Activated CD8-positive, alpha-beta memory T cell treated with anti-CD3 and anti-CD28 coated beads, Interleukin-2, amount 10 ng/mL, durations not matched to agents 7 days and 5 days (primary cell): ENCODE measurements around the gene CPNE4. TPM values are rescaled to one million over a fixed set of nuclear protein-coding genes. Genes with fewer than 3 reads are reported as not detected.

ENCODE experiments used
- ATAC-seq: fragments of 150-1000 bp; cut with Tn5 transposase; one replicate; pipeline ENCODE4 v1.10.0; 2021; ENCODE audit warnings: moderate library complexity
- CTCF ChIA-PET: fragments of 350-600 bp; sonication (Branson Sonifier 250); formaldehyde crosslinking; loops from one replicate; lab custom pipeline; 2021; ENCODE audit warnings: antibody characterized with exemption; lab: Charles Lee
- DNase-seq: peaks from one replicate; pipeline ENCODE4 v3.0.0-alpha.2; 2020
- H3K27ac Mint-ChIP-seq: one replicate; pipeline ENCODE4 v1.8.0; 2021; ENCODE audit warnings: mild to moderate bottlenecking, mixed read lengths
- H3K27me3 Mint-ChIP-seq: one replicate; pipeline ENCODE4 v1.8.0; 2021; ENCODE audit warnings: mixed read lengths
- H3K36me3 Mint-ChIP-seq: one replicate; pipeline ENCODE4 v1.8.0; 2021; ENCODE audit warnings: mild to moderate bottlenecking, mixed read lengths
- H3K4me1 Mint-ChIP-seq: one replicate; pipeline ENCODE4 v1.8.0; 2021; ENCODE audit warnings: mixed read lengths
- H3K4me3 Mint-ChIP-seq: one replicate; pipeline ENCODE4 v1.8.0; 2021; ENCODE audit warnings: mild to moderate bottlenecking, moderate library complexity, mixed read lengths
- H3K9me3 Mint-ChIP-seq: one replicate; pipeline ENCODE4 v1.8.0; 2022; ENCODE audit warnings: low read depth, mixed read lengths
- total RNA-seq, 2 experiments: library from RNA; stranded (reverse); gene quantifications; one replicate each; pipeline ENCODE4 v1.2.3, GENCODE V29; 2021

CPNE4 gene
- total RNA-seq, 2 experiments from 2014 or later, result not detected

DNA sequence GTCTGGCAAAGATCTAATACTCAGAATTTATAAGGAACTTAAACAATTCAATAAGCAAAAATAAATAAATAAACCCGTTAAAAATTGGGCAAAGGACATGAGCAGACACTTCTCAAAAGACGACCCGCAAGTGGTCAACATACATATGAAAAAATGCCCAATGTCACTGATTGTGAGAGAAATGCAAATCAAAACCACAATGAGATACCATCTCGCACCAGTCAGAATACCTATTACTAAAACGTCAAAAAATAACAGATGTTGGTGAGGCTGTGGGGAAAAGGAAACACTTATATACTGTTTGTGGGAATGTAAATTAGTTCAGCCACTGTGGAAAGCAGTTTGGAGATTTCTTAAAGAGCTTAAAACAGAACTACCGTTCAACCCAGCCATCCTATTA is 344.0 kb downstream of the CPNE4 start:
- ATAC-seq, result no peak
- Mint-ChIP-seq H3K27me3 (peaks cover 22% of the 10 kb centered on the region), H3K36me3 (no peaks in the 10 kb centered on the region), H3K27ac (no peak overlapping the region), H3K4me3 (no peak overlapping the region), H3K4me1 (no peaks in the 10 kb centered on the region), H3K9me3 (no peaks in the 10 kb centered on the region)
- no peak for DNase-seq
- CTCF ChIA-PET, result no interaction called here

DNA sequence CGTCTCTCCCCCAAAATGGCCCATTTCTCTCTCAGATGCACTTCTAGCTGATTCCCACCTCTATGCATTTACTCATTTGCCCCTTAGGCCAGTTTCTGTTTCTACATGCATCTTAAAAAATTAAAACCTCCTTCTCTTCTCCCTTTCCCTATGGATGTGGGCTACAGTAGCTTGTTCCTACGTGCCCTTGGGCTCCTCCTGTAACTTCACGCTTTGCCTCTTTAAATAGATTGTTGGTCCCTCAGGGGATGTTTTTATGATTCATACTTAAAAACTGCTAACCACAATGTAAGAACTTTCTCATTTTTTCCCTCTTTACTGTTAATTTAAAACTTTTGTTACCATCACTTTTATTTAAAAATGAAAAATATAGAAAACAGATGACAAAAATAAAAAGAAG is 346.4 kb downstream of the CPNE4 start:
- no peaks in the 10 kb centered on the region for H3K9me3 Mint-ChIP-seq
- H3K4me3 Mint-ChIP-seq, result no peak overlapping the region
- DNase-seq, result no peak
- CTCF ChIA-PET, result no interaction called here
- H3K27ac Mint-ChIP-seq, result no peak overlapping the region
- H3K27me3 Mint-ChIP-seq, result peaks cover 17% of the 10 kb centered on the region
- no peak for ATAC-seq
- H3K36me3 Mint-ChIP-seq, result no peaks in the 10 kb centered on the region
- H3K4me1 Mint-ChIP-seq, result no peaks in the 10 kb centered on the region

- H3K4me3 Mint-ChIP-seq, result no peak overlapping the region
- no peaks in the 10 kb centered on the region for H3K4me1 Mint-ChIP-seq
- peaks cover 16% of the 10 kb centered on the region for H3K27me3 Mint-ChIP-seq
- ATAC-seq, result no peak
- H3K36me3 Mint-ChIP-seq, result no peaks in the 10 kb centered on the region
- no peaks in the 10 kb centered on the region for H3K9me3 Mint-ChIP-seq
- CTCF ChIA-PET, result no interaction called here
- no peak overlapping the region for H3K27ac Mint-ChIP-seq
- DNase-seq, result no peak
These were observed 365.2 kb downstream of the CPNE4 start for GRCh38 chr3:131669600-131669999.

DNA sequence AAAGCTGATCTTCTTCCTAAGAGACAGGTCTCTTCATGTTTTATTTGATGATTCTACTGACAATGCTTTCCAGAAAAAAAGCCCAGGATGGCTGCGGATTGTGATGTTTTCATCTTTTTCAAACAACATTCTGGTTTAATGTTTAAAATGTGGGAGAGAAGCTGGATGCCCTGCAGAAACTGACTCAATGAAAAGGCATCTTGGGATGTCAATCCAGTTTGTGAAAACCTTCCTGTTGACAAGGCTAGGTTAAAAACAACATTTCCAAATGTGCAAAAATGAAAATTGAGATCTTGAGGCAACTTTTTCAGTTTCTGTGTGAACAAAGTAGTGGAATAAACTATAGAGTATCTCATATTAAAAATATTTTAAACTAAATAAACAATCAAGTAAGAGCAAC is 376.0 kb downstream of the CPNE4 start:
- DNase-seq (no peak), ATAC-seq (no peak)
- no peaks in the 10 kb centered on the region for H3K4me1 Mint-ChIP-seq
- H3K36me3 Mint-ChIP-seq, result no peaks in the 10 kb centered on the region
- H3K27ac Mint-ChIP-seq, result no peak overlapping the region
- H3K4me3 Mint-ChIP-seq, result no peak overlapping the region
- no peaks in the 10 kb centered on the region for H3K9me3 Mint-ChIP-seq
- CTCF ChIA-PET, result no interaction called here
- H3K27me3 Mint-ChIP-seq, result peaks cover 8% of the 10 kb centered on the region

DNA sequence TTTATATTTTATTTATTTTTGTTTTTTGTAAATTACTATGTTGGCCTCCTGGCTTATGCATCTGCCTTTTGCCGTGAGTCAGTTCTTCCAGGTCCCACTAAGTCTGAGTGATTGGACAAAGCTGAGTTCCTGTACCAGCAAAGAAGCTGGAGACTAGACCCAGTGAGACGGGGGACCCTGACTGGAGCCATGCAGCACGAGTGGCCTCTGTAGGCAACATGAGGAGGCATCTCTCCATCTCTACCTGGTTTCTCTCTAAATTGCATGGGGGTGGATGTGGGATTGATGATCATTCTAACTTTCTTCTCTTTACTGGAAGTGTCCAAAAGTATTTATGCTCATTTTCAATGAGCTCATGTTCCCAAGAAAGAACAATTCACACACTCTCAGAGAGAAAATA is 376.7 kb downstream of the CPNE4 start:
- Mint-ChIP-seq H3K27ac (no peak overlapping the region), H3K36me3 (no peaks in the 10 kb centered on the region), H3K4me3 (no peak overlapping the region), H3K9me3 (no peaks in the 10 kb centered on the region), H3K4me1 (no peaks in the 10 kb centered on the region), H3K27me3 (peaks cover 8% of the 10 kb centered on the region)
- CTCF ChIA-PET, result no interaction called here
- no peak for DNase-seq
- no peak for ATAC-seq

GRCh38 chr3:131655070-131655690 is 379.6 kb downstream of the CPNE4 start:
- no peaks in the 10 kb centered on the region for H3K36me3 Mint-ChIP-seq
- no peaks in the 10 kb centered on the region for H3K9me3 Mint-ChIP-seq
- no peak overlapping the region for H3K4me3 Mint-ChIP-seq
- ATAC-seq, result no peak
- no peaks in the 10 kb centered on the region for H3K4me1 Mint-ChIP-seq
- DNase-seq, result no peak
- H3K27me3 Mint-ChIP-seq, result peaks cover 2% of the 10 kb centered on the region
- H3K27ac Mint-ChIP-seq, result no peak overlapping the region
- CTCF ChIA-PET, result no interaction called here

DNA sequence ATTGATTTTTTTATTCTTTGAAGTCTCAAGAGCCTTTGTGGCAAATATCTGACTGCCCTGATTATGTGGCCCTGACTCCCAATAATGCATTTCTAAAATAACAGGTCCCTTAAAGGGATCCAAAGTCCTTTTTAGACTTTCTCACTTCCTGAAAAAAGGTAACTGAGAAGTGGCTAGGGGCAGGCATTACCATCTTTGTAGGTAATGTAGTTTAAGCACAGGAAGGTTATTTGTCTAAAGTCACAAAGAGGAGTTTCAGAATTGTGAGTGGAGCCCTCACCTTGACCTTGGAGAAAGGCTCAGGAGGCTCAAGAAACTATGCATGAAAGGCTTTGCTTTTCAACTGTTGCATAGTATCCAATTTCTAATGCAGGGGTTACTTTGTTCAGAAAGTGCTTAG is 389.2 kb downstream of the CPNE4 start:
- Mint-ChIP-seq H3K4me1 (no peaks in the 10 kb centered on the region), H3K9me3 (no peaks in the 10 kb centered on the region), H3K27me3 (peaks cover 3% of the 10 kb centered on the region), H3K27ac (no peak overlapping the region), H3K4me3 (no peak overlapping the region), H3K36me3 (no peaks in the 10 kb centered on the region)
- no peak for DNase-seq
- CTCF ChIA-PET, result no interaction called here
- no peak for ATAC-seq

DNA sequence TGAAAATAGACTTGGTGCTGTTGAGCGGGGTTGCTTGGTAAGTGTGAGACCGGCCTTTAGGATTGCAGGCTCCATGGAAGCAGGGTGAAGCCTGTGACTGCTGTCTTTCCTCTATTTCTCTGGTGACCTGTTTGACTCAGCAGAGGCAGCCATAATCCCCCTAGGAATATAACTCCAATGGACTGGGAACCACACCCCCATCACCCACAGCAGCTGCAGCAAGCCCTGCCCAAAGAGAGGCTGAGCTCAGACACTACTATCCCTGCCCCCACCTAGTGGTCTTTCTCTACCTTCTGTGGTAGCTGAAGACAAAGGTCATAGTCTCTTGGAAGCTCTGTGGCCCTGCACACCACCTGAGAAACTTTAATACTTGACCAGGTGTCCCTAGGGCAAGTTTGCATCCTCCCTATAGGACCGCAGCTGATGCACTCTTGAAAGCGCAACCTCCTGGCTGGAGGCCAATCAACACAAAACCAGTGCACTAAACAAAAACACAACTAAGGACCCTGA is 398.5 kb downstream of the CPNE4 start:
- no peak overlapping the region for H3K27ac Mint-ChIP-seq
- H3K9me3 Mint-ChIP-seq, result no peaks in the 10 kb centered on the region
- no peak overlapping the region for H3K4me3 Mint-ChIP-seq
- CTCF ChIA-PET, result no interaction called here
- no peaks in the 10 kb centered on the region for H3K36me3 Mint-ChIP-seq
- ATAC-seq (no peak), DNase-seq (no peak)
- H3K4me1 Mint-ChIP-seq, result no peaks in the 10 kb centered on the region
- H3K27me3 Mint-ChIP-seq, result peaks cover 14% of the 10 kb centered on the region

DNA sequence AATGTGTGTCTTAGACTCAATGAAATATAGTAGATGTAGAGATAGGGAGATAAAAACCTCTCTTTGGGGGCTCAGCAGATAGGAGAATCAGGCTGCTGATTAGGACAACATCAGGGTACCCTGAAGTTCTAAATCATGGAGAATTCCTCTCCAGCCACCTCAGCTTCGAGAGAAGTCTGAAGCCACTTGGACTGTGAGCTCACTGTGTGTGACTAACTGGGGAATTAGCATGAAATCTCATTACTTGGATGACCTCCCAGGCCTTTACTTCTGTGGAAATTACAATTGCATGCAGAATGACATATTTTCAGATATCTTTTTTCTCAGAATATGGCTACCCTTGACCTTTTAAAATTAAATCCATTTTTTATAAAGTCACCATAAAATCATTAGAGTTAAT is 404.0 kb downstream of the CPNE4 start:
- DNase-seq (no peak), ATAC-seq (no peak)
- H3K27me3 Mint-ChIP-seq, result peaks cover 20% of the 10 kb centered on the region
- CTCF ChIA-PET, result no interaction called here
- no peak overlapping the region for H3K27ac Mint-ChIP-seq
- no peaks in the 10 kb centered on the region for H3K4me1 Mint-ChIP-seq
- no peaks in the 10 kb centered on the region for H3K36me3 Mint-ChIP-seq
- H3K9me3 Mint-ChIP-seq, result no peaks in the 10 kb centered on the region
- no peak overlapping the region for H3K4me3 Mint-ChIP-seq

DNA sequence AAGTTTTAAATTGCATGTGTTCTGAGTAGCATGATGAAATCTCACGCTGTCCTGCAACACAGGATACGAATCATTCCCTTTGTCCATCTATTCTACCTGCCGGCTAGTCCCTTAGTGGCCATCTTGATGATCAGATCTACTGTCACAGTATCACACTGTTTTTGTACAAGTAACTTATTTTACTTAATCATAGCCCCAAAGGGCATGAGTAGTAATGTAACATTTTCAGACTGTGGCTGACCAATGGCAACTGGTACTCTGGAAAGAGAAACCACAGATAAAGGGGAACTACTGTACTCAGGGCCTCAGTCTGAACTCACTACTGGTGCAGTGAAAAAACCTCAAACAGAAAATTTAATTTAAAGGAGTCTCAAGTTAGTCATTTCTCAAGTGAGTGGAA is 404.7 kb downstream of the CPNE4 start:
- Mint-ChIP-seq H3K4me3 (no peak overlapping the region), H3K36me3 (no peaks in the 10 kb centered on the region), H3K4me1 (no peaks in the 10 kb centered on the region), H3K9me3 (no peaks in the 10 kb centered on the region), H3K27ac (no peak overlapping the region), H3K27me3 (peaks cover 20% of the 10 kb centered on the region)
- DNase-seq (no peak), ATAC-seq (no peak)
- CTCF ChIA-PET, result no interaction called here

DNA sequence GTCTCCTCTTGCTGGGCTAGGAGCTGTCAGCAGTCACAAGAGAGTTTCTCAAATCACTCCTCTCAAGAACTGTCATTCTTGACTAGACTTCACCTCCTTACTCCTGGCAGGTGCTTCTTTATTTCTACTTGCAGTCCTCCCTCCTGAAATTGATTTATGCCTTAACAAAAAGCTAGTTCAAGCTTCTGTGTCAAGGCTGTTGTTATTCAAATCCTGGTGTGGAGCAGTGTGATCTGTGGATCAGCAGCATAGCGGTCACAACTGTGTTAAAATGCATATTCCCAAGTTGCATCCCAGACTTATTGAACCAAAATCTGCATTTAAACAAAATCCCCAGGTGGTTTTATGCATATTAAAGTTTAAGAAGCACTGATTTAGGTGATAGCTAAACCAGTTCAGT is 411.4 kb downstream of the CPNE4 start:
- no peaks in the 10 kb centered on the region for H3K9me3 Mint-ChIP-seq
- no peak overlapping the region for H3K4me3 Mint-ChIP-seq

GRCh38 chr3:131622726-131623125 is 412.1 kb downstream of the CPNE4 start:
- no peak overlapping the region for H3K4me3 Mint-ChIP-seq
- no peaks in the 10 kb centered on the region for H3K9me3 Mint-ChIP-seq
- ATAC-seq (no peak), DNase-seq (no peak)
- peaks cover 19% of the 10 kb centered on the region for H3K27me3 Mint-ChIP-seq
- H3K36me3 Mint-ChIP-seq, result no peaks in the 10 kb centered on the region
- CTCF ChIA-PET, result no interaction called here
- H3K27ac Mint-ChIP-seq, result no peak overlapping the region
- H3K4me1 Mint-ChIP-seq, result no peaks in the 10 kb centered on the region

More for the DNA sequence above, 411.4 kb downstream of the CPNE4 start:
- no peaks in the 10 kb centered on the region for H3K36me3 Mint-ChIP-seq
- DNase-seq, result no peak
- H3K4me1 Mint-ChIP-seq, result no peaks in the 10 kb centered on the region
- no peak for ATAC-seq
- H3K27ac Mint-ChIP-seq, result no peak overlapping the region
- H3K27me3 Mint-ChIP-seq, result peaks cover 18% of the 10 kb centered on the region
- CTCF ChIA-PET, result no interaction called here

GRCh38 chr3:131620977-131621376 is 413.8 kb downstream of the CPNE4 start:
- Mint-ChIP-seq H3K36me3 (no peaks in the 10 kb centered on the region), H3K27ac (no peak overlapping the region), H3K4me3 (no peak overlapping the region), H3K4me1 (no peaks in the 10 kb centered on the region), H3K9me3 (no peaks in the 10 kb centered on the region), H3K27me3 (peaks cover 25% of the 10 kb centered on the region)
- no peak for DNase-seq
- ATAC-seq, result no peak
- CTCF ChIA-PET, result no interaction called here

DNA sequence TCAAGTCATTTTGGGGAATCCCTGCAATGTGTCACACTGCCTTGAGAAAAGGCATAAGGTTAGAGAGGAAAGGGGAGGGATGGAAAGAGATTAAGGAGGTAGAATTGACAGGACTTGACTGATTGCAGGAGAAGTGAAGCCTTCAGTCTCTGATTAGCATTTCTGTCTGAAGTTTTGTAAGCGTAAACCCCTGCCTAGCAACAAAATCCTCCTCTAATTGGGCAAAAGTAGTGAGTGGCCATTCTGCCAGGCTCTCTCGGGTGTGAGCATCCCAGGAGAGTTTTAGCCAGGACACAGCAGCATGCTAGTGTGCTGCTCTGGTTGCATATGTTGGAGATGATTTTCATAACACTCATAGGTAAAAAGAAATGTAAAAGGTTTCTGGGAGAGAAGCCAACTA is 415.0 kb downstream of the CPNE4 start:
- CTCF ChIA-PET, result no interaction called here
- DNase-seq (no peak), ATAC-seq (no peak)
- no peaks in the 10 kb centered on the region for H3K36me3 Mint-ChIP-seq
- H3K27me3 Mint-ChIP-seq, result peaks cover 25% of the 10 kb centered on the region
- no peaks in the 10 kb centered on the region for H3K4me1 Mint-ChIP-seq
- H3K4me3 Mint-ChIP-seq, result no peak overlapping the region
- no peaks in the 10 kb centered on the region for H3K9me3 Mint-ChIP-seq
- no peak overlapping the region for H3K27ac Mint-ChIP-seq

DNA sequence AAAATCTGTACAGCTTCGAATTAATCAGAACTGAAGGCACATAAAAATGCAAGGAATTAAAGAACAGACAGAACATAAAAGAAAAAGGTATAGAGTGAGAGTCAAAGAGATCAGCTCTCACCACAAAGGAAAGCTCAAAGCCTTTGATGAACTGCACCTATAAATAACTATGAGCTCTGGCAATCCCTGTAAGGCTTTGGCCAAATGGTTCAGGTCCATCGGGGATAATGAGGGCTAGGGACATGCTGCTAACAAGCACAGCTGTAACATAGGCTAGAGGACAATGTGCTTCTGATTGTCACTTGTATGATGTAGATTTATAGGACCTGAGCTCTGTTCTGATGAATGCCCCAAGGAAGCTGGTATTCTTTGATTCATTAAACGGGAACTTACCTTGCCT is 418.1 kb downstream of the CPNE4 start:
- Mint-ChIP-seq H3K27me3 (peaks cover 32% of the 10 kb centered on the region), H3K36me3 (no peaks in the 10 kb centered on the region), H3K9me3 (no peaks in the 10 kb centered on the region), H3K4me1 (no peaks in the 10 kb centered on the region), H3K4me3 (no peak overlapping the region), H3K27ac (no peak overlapping the region)
- CTCF ChIA-PET, result no interaction called here
- DNase-seq (no peak), ATAC-seq (no peak)
